GM19397 (cell line): Measurements from ENCODE around the gene FLT3LG.
A peak's percentile ranks its signal among the peaks of the same experiment; 100 is the strongest.

ENCODE experiments used
- ATAC-seq: cut with Tn5 transposase; IDR thresholded peaks from one replicate; pipeline ENCODE4 v1.9.1; 2021; ENCODE audit warnings: mild to moderate bottlenecking, moderate library complexity; ENCODE audit not compliant: unreplicated experiment

The FLT3LG gene

GRCh38 chr19:49487277-49488045 is 13.4 kb downstream of the FLT3LG start, which contains the start of gene RPL13A:
RPL13A (plus strand) TSS chr19:49487608; CDS start chr19:49487630, 22 bp downstream.
- peak; percentile 92 for ATAC-seq

- no peak for ATAC-seq
These were observed 14.2 kb downstream of the FLT3LG start for GRCh38 chr19:49488046-49488862.

- no peak for ATAC-seq
These were observed 15.0 kb downstream of the FLT3LG start for GRCh38 chr19:49488863-49489537.

- no peak for ATAC-seq
These were observed 15.7 kb downstream of the FLT3LG start for GRCh38 chr19:49489601-49490167.

- no peak for ATAC-seq
These were observed 16.4 kb downstream of the FLT3LG start for GRCh38 chr19:49490287-49491029.

- no peak for ATAC-seq
These were observed 17.2 kb downstream of the FLT3LG start for GRCh38 chr19:49491030-49491803.

GRCh38 chr19:49491804-49492572 is 18.0 kb downstream of the FLT3LG start:
- ATAC-seq: no peak

GRCh38 chr19:49492573-49493405 is 18.8 kb downstream of the FLT3LG start:
- ATAC-seq: no peak

GRCh38 chr19:49496574-49497008 is 22.6 kb downstream of the FLT3LG start:
- no peak for ATAC-seq

GRCh38 chr19:49497047-49497788 is 23.2 kb downstream of the FLT3LG start:
- no peak for ATAC-seq

GRCh38 chr19:49497789-49498103 is 23.7 kb downstream of the FLT3LG start:
- ATAC-seq: no peak

GRCh38 chr19:49498475-49498874 is 24.5 kb downstream of the FLT3LG start:
- no peak for ATAC-seq

GRCh38 chr19:49499030-49499670 is 25.1 kb downstream of the FLT3LG start:
- ATAC-seq: no peak

GRCh38 chr19:49502866-49503581 is 29.0 kb downstream of the FLT3LG start:
- ATAC-seq: no peak

- no peak for ATAC-seq
These were observed 29.6 kb downstream of the FLT3LG start for GRCh38 chr19:49503582-49503962.

GRCh38 chr19:49506575-49507105 is 32.6 kb downstream of the FLT3LG start:
- ATAC-seq: no peak
